H9 (cell line): Measurements from ENCODE around the gene PLEKHA4. TPM values are rescaled to one million over a fixed set of nuclear protein-coding genes. Genes with fewer than 3 reads are reported as not detected.

Experiments
- total RNA-seq: library from RNA; stranded (reverse); gene quantifications from 2 replicates; pipeline ENCODE4 v1.2.1, GENCODE V29; 2021

Gene PLEKHA4
- total RNA-seq, 1 experiment from 2014 or later = 15.3 TPM

Other genes with a start within 250 kb of the PLEKHA4 start
- gene RPL18, start 249.4 kb downstream of the PLEKHA4 start, total RNA-seq = 1,855 and 1,874 TPM in 2 replicates
- gene SPHK2, start 249.1 kb downstream of the PLEKHA4 start, total RNA-seq = 55.0 and 57.2 TPM in 2 replicates
- 11.4 and 12.6 TPM in 2 replicates for gene DBP, start 231.2 kb downstream of the PLEKHA4 start, total RNA-seq
- 102 and 107 TPM in 2 replicates for gene CA11, start 222.4 kb downstream of the PLEKHA4 start, total RNA-seq
- 0.33 and 0.55 TPM in 2 replicates for gene NTN5, start 195.6 kb downstream of the PLEKHA4 start, total RNA-seq
- 11.4 and 13.2 TPM in 2 replicates for gene FUT2, start 172.6 kb downstream of the PLEKHA4 start, total RNA-seq
- gene MAMSTR, start 148.9 kb downstream of the PLEKHA4 start, total RNA-seq = 1.4 and 1.6 TPM in 2 replicates
- 2.4 and 2.8 TPM in 2 replicates for gene RASIP1, start 128.0 kb downstream of the PLEKHA4 start, total RNA-seq
- gene IZUMO1, start 121.7 kb downstream of the PLEKHA4 start, total RNA-seq = 2.6 and 3.7 TPM in 2 replicates
- gene FUT1, start 116.0 kb downstream of the PLEKHA4 start, total RNA-seq = 15.9 and 16.1 TPM in 2 replicates
- gene FGF21, start 113.1 kb downstream of the PLEKHA4 start, total RNA-seq = 0.55 and 0.90 TPM in 2 replicates
- gene BCAT2, start 57.6 kb downstream of the PLEKHA4 start, total RNA-seq = 30.6 and 32.7 TPM in 2 replicates
- gene HSD17B14, start 32.1 kb downstream of the PLEKHA4 start, total RNA-seq = 11.2 and 11.6 TPM in 2 replicates
- gene PPP1R15A, start 3.8 kb upstream of the PLEKHA4 start, total RNA-seq = 17.2 and 17.5 TPM in 2 replicates
- 0.94 and 1.0 TPM in 2 replicates for gene TULP2, start 30.1 kb upstream of the PLEKHA4 start, total RNA-seq
- 125 and 131 TPM in 2 replicates for gene NUCB1, start 31.7 kb upstream of the PLEKHA4 start, total RNA-seq
- 1.4 and 2.0 TPM in 2 replicates for gene DHDH, start 65.1 kb upstream of the PLEKHA4 start, total RNA-seq
- 310 and 315 TPM in 2 replicates for gene BAX, start 86.3 kb upstream of the PLEKHA4 start, total RNA-seq
- 1,244 and 1,245 TPM in 2 replicates for gene FTL, start 96.7 kb upstream of the PLEKHA4 start, total RNA-seq
- 44.3 and 45.6 TPM in 2 replicates for gene GYS1, start 124.7 kb upstream of the PLEKHA4 start, total RNA-seq
- gene RUVBL2, start 125.3 kb upstream of the PLEKHA4 start, total RNA-seq = 130 and 134 TPM in 2 replicates
- gene LHB, start 148.5 kb upstream of the PLEKHA4 start, total RNA-seq = not detected in 2 replicates
- gene CGB3, start 155.7 kb upstream of the PLEKHA4 start, total RNA-seq = 0.46 TPM in 1 of 2 replicates, not detected in the other
- 0.55 and 0.77 TPM in 2 replicates for gene CGB2, start 163.3 kb upstream of the PLEKHA4 start, total RNA-seq
- not detected in 2 replicates for gene CGB1, start 168.3 kb upstream of the PLEKHA4 start, total RNA-seq
- gene CGB5, start 175.2 kb upstream of the PLEKHA4 start, total RNA-seq = not detected in 2 replicates
- 0.39 TPM in 1 of 2 replicates, not detected in the other for gene CGB8, start 180.5 kb upstream of the PLEKHA4 start, total RNA-seq
- gene CGB7, start 189.1 kb upstream of the PLEKHA4 start, total RNA-seq = 1.2 TPM in 2 replicates
- gene NTF4, start 196.2 kb upstream of the PLEKHA4 start, total RNA-seq = 2.1 and 2.3 TPM in 2 replicates
- gene KCNA7, start 204.1 kb upstream of the PLEKHA4 start, total RNA-seq = 0.04 TPM in 2 replicates
- 292 and 295 TPM in 2 replicates for gene SNRNP70, start 216.8 kb upstream of the PLEKHA4 start, total RNA-seq
- 3.5 and 4.2 TPM in 2 replicates for gene LIN7B, start 245.8 kb upstream of the PLEKHA4 start, total RNA-seq